Endothelial cell of umbilical vein (primary cell): ENCODE measurements around the gene ARG2.

Experiments
- CTCF ChIP-seq, 2 donors: IDR thresholded peaks; 1 replicate in 1 of 2; 2 replicates in 1 of 2; pipeline ENCODE4 v1.5.1; 2011; ENCODE audit warnings: low read length in 2 of 2, mild to moderate bottlenecking in 2 of 2, moderate library complexity in 2 of 2, control low read depth in 1 of 2, inconsistent platforms in 1 of 2, low read depth in 1 of 2; ENCODE audit not compliant: insufficient read depth in 1 of 2; ENCODE audit errors: extremely low read depth in 1 of 2
- EZH2 ChIP-seq: IDR thresholded peaks from 2 replicates; pipeline ENCODE4 v1.6.1; 2012; ENCODE audit warnings: borderline replicate concordance, low read depth, mild to moderate bottlenecking, moderate library complexity, low read length, inconsistent platforms; ENCODE audit not compliant: severe bottlenecking
- GATA2 ChIP-seq: IDR thresholded peaks from 2 replicates; pipeline ENCODE4 v1.7.0; 2011; ENCODE audit warnings: low read depth, mild to moderate bottlenecking, moderate library complexity, mixed read lengths, low read length; ENCODE audit not compliant: insufficient read length, insufficient read depth
- JUN ChIP-seq: IDR thresholded peaks from 2 replicates; pipeline ENCODE4 v1.6.1; 2011; ENCODE audit warnings: borderline replicate concordance, low read depth; ENCODE audit not compliant: insufficient read length, insufficient read depth
- POLR2A ChIP-seq: IDR thresholded peaks from 2 replicates; pipeline ENCODE4 v1.6.1; 2012; ENCODE audit warnings: low read depth, mild to moderate bottlenecking, control low read depth, low read length
- POLR2AphosphoS5 ChIP-seq: IDR thresholded peaks from 2 replicates; pipeline ENCODE4 v1.6.1; 2012; ENCODE audit warnings: low read depth, mild to moderate bottlenecking, control low read depth, low read length, moderate library complexity; ENCODE audit not compliant: insufficient read depth

GRCh38 chr14:67571991-67572323 is 47.8 kb upstream of the ARG2 start:
- no peak for TF ChIP-seq CTCF (IDR thresholded peaks at IDR 0.05; ENCODE audit: extremely low read depth in 1 of 2, insufficient read depth in 1 of 2, low read depth in 1 of 2, low read length in 2 of 2)
- no peak for TF ChIP-seq POLR2A
- TF ChIP-seq POLR2AphosphoS5 = no peak
- TF ChIP-seq JUN = no peak
- no peak for TF ChIP-seq EZH2
- TF ChIP-seq GATA2 = no peak
